MM.1S (cell line): ENCODE results near the gene CRTAP.
"Not testable (repeated sequence)": the region's sequence is repeated elsewhere in the genome, so short reads cannot be mapped to it uniquely, and the experiment has no call there.

Experiments used
- EZH2phosphoT487 ChIP-seq: fragments of 300-600 bp; sonication (generic); IDR thresholded peaks from 2 replicates; pipeline ENCODE4 v1.6.1; 2018; ENCODE audit warnings: antibody characterized with exemption, low read length
- TF ChIP-seq, protein P1 (sequence below): fragments of 300-600 bp; sonication (generic); IDR thresholded peaks from 2 replicates; pipeline ENCODE4 v1.5.1; 2016; ENCODE audit warnings: antibody characterized with exemption, low read length, mixed read lengths

- not testable (repeated sequence) for TF ChIP-seq EZH2phosphoT487
- TF ChIP-seq, protein P1, sequence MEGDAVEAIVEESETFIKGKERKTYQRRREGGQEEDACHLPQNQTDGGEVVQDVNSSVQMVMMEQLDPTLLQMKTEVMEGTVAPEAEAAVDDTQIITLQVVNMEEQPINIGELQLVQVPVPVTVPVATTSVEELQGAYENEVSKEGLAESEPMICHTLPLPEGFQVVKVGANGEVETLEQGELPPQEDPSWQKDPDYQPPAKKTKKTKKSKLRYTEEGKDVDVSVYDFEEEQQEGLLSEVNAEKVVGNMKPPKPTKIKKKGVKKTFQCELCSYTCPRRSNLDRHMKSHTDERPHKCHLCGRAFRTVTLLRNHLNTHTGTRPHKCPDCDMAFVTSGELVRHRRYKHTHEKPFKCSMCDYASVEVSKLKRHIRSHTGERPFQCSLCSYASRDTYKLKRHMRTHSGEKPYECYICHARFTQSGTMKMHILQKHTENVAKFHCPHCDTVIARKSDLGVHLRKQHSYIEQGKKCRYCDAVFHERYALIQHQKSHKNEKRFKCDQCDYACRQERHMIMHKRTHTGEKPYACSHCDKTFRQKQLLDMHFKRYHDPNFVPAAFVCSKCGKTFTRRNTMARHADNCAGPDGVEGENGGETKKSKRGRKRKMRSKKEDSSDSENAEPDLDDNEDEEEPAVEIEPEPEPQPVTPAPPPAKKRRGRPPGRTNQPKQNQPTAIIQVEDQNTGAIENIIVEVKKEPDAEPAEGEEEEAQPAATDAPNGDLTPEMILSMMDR: not testable (repeated sequence)
Measured at GRCh38 chr3:33139006-33139623, 25.3 kb downstream of the CRTAP start.
